GM23338 (cell line): Measurements from ENCODE around the gene DPF3. TPM values are rescaled to one million over a fixed set of nuclear protein-coding genes. Genes with fewer than 3 reads are reported as not detected.

Experiments
- ATAC-seq: fragments of 200-7000 bp; cut with Tn5 transposase; 3 replicates; pipeline ENCODE4 v1.9.1; 2020
- DNase-seq: peaks from one replicate; pipeline ENCODE4 v3.0.0-alpha.2; 2015; ENCODE audit warnings: low spot score
- H2AFZ ChIP-seq: fragments of 200-600 bp; sonication (generic); 2 replicates; pipeline ENCODE4 v1.8.0; 2016; ENCODE audit warnings: antibody characterized with exemption, mild to moderate bottlenecking, moderate library complexity
- H3F3A ChIP-seq: fragments of 200-600 bp; sonication (generic); replicated peaks from 2 replicates; pipeline ENCODE4 v1.8.0; 2017; ENCODE audit warnings: antibody characterized with exemption, mixed run types, low read depth
- H3K27ac ChIP-seq: fragments of 200-600 bp; sonication (generic); 2 replicates; pipeline ENCODE4 v1.6.1; 2016; ENCODE audit warnings: low read depth
- H3K27me3 ChIP-seq: fragments of 200-600 bp; sonication (generic); 2 replicates; pipeline ENCODE4 v1.8.0; 2016; ENCODE audit warnings: mild to moderate bottlenecking, mixed run types, moderate library complexity; ENCODE audit not compliant: insufficient read depth
- H3K36me3 ChIP-seq: fragments of 200-600 bp; sonication (generic); 2 replicates; pipeline ENCODE4 v1.8.0; 2016; ENCODE audit warnings: mild to moderate bottlenecking; ENCODE audit not compliant: insufficient read depth
- H3K4me1 ChIP-seq: fragments of 200-600 bp; sonication (generic); 2 replicates; pipeline ENCODE4 v1.8.0; 2016; ENCODE audit warnings: mild to moderate bottlenecking, moderate library complexity; ENCODE audit not compliant: insufficient read depth
- H3K4me2 ChIP-seq: fragments of 200-600 bp; sonication (generic); 2 replicates; pipeline ENCODE4 v1.7.1; 2017; ENCODE audit warnings: mixed run types
- H3K4me3 ChIP-seq: fragments of 200-600 bp; sonication (generic); 2 replicates; pipeline ENCODE4 v1.6.1; 2016; ENCODE audit warnings: mixed run types
- H3K79me2 ChIP-seq: fragments of 200-600 bp; sonication (generic); replicated peaks from 2 replicates; pipeline ENCODE4 v1.8.0; 2017; ENCODE audit warnings: mild to moderate bottlenecking; ENCODE audit not compliant: insufficient read depth
- H3K9me2 ChIP-seq: fragments of 200-600 bp; sonication (generic); 2 replicates; pipeline ENCODE4 v1.8.0; 2017; ENCODE audit not compliant: insufficient read depth
- H4K20me1 ChIP-seq: fragments of 200-600 bp; sonication (generic); replicated peaks from 2 replicates; pipeline ENCODE4 v1.8.0; 2017; ENCODE audit warnings: mild to moderate bottlenecking; ENCODE audit not compliant: insufficient read depth
- H3K27ac Mint-ChIP-seq: 2 replicates; pipeline ENCODE4 v1.8.0; 2020; ENCODE audit warnings: inconsistent platforms, mild to moderate bottlenecking, moderate library complexity, mixed read lengths
- H3K27me3 Mint-ChIP-seq: 3 replicates; pipeline ENCODE4 v1.8.0; 2022; ENCODE audit warnings: low read depth, mild to moderate bottlenecking, moderate library complexity, mixed read lengths, inconsistent platforms; ENCODE audit not compliant: insufficient read depth, poor library complexity
- H3K36me3 Mint-ChIP-seq: 3 replicates; pipeline ENCODE4 v1.8.0; 2021; ENCODE audit warnings: low read depth, mild to moderate bottlenecking, inconsistent platforms, moderate library complexity, mixed read lengths
- H3K4me1 Mint-ChIP-seq: 3 replicates; pipeline ENCODE4 v1.8.0; 2020; ENCODE audit warnings: mild to moderate bottlenecking, inconsistent platforms, mixed read lengths
- H3K4me3 Mint-ChIP-seq: 3 replicates; pipeline ENCODE4 v1.8.0; 2021; ENCODE audit warnings: moderate library complexity, mild to moderate bottlenecking, inconsistent platforms, mixed read lengths
- H3K9me3 Mint-ChIP-seq: 3 replicates; pipeline ENCODE4 v1.8.0; 2020; ENCODE audit warnings: moderate library complexity, mild to moderate bottlenecking, inconsistent platforms, mixed read lengths
- CREB1 ChIP-seq: fragments of 250-450 bp; sonication (Bioruptor Pico); IDR thresholded peaks from 2 replicates; pipeline ENCODE4 v1.5.0; 2020; ENCODE audit warnings: low read depth, mild to moderate bottlenecking, moderate library complexity
- ETS1 ChIP-seq: IDR thresholded peaks from 2 replicates; pipeline ENCODE4 v1.6.1; 2016; ENCODE audit warnings: antibody characterized with exemption
- EZH2 ChIP-seq: fragments of 200-600 bp; sonication (generic); IDR thresholded peaks from one replicate; pipeline ENCODE4 v1.8.0; 2017; ENCODE audit warnings: antibody characterized with exemption, mild to moderate bottlenecking, low read depth; ENCODE audit not compliant: unreplicated experiment
- EZH2phosphoT487 ChIP-seq: fragments of 200-600 bp; sonication (generic); IDR thresholded peaks from one replicate; pipeline ENCODE4 v1.8.1; 2018; ENCODE audit warnings: antibody characterized with exemption; ENCODE audit not compliant: unreplicated experiment
- JUNB ChIP-seq: IDR thresholded peaks from one replicate; pipeline ENCODE4 v1.6.1; 2016; ENCODE audit warnings: antibody characterized with exemption; ENCODE audit not compliant: unreplicated experiment
- NANOG ChIP-seq: IDR thresholded peaks from 2 replicates; pipeline ENCODE4 v1.6.1; 2016; ENCODE audit warnings: antibody characterized with exemption, borderline replicate concordance
- POLR2AphosphoS5 ChIP-seq: IDR thresholded peaks from 2 replicates; pipeline ENCODE4 v1.6.1; 2016; ENCODE audit warnings: antibody characterized with exemption, low read depth
- STAT1 ChIP-seq: IDR thresholded peaks from one replicate; pipeline ENCODE4 v1.6.1; 2016; ENCODE audit warnings: antibody characterized with exemption; ENCODE audit not compliant: unreplicated experiment
- ZNF114 ChIP-seq: fragments of 250-450 bp; sonication (Bioruptor Pico); IDR thresholded peaks from 2 replicates; pipeline ENCODE4 v1.5.0; 2020; ENCODE audit warnings: mild to moderate bottlenecking, moderate library complexity
- ZNF331 ChIP-seq: fragments of 250-450 bp; sonication (Bioruptor Pico); IDR thresholded peaks from 2 replicates; pipeline ENCODE4 v1.5.0; 2020; ENCODE audit warnings: low read depth, mild to moderate bottlenecking, moderate library complexity
- polyA plus RNA-seq: library from polyadenylated mRNA; unstranded; fragments of >200 nt; fragmentation: Nextera tagmentation; extraction: Ambion mirVana; gene quantifications from 2 replicates; pipeline ENCODE4 v1.2.1, GENCODE V29; 2016
- total RNA-seq: library from RNA; depleted of rRNA; stranded (reverse); fragments of >200 nt; shearing (Covaris generic); gene quantifications from 2 replicates; pipeline ENCODE4 v1.2.3, GENCODE V29; 2014
- TF ChIP-seq, protein P1 (sequence below), 2 experiments: fragments of 200-600 bp in 1 of 2; sonication (generic) in 1 of 2; conservative IDR thresholded peaks; 2 replicates each; pipeline versions ENCODE4 v1.5.1 to v1.6.1; 2016 to 2017; ENCODE audit warnings: antibody characterized with exemption in 2 of 2, low read depth in 2 of 2, mild to moderate bottlenecking in 2 of 2, moderate library complexity in 1 of 2
- TF ChIP-seq, protein P2 (sequence below): fragments of 250-450 bp; sonication (Bioruptor Pico); IDR thresholded peaks from 2 replicates; pipeline ENCODE4 v1.5.0; 2020; ENCODE audit warnings: mild to moderate bottlenecking, moderate library complexity

DPF3 gene
- total and polyA plus RNA-seq, 2 experiments from 2014 or later, result 0.18 to 1.0 TPM

GRCh38 chr14:72883961-72884360 is 9.9 kb downstream of the DPF3 start (continued):
- no peak for TF ChIP-seq ETS1
- TF ChIP-seq EZH2, result no peak
- no peak for TF ChIP-seq STAT1
- no peak for TF ChIP-seq EZH2phosphoT487
- TF ChIP-seq NANOG, result no peak
- TF ChIP-seq JUNB, result no peak
- TF ChIP-seq, protein P1, sequence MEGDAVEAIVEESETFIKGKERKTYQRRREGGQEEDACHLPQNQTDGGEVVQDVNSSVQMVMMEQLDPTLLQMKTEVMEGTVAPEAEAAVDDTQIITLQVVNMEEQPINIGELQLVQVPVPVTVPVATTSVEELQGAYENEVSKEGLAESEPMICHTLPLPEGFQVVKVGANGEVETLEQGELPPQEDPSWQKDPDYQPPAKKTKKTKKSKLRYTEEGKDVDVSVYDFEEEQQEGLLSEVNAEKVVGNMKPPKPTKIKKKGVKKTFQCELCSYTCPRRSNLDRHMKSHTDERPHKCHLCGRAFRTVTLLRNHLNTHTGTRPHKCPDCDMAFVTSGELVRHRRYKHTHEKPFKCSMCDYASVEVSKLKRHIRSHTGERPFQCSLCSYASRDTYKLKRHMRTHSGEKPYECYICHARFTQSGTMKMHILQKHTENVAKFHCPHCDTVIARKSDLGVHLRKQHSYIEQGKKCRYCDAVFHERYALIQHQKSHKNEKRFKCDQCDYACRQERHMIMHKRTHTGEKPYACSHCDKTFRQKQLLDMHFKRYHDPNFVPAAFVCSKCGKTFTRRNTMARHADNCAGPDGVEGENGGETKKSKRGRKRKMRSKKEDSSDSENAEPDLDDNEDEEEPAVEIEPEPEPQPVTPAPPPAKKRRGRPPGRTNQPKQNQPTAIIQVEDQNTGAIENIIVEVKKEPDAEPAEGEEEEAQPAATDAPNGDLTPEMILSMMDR (conservative IDR thresholded peaks at IDR 0.05; ENCODE audit: low read depth in 2 of 2), result no peak

DNA sequence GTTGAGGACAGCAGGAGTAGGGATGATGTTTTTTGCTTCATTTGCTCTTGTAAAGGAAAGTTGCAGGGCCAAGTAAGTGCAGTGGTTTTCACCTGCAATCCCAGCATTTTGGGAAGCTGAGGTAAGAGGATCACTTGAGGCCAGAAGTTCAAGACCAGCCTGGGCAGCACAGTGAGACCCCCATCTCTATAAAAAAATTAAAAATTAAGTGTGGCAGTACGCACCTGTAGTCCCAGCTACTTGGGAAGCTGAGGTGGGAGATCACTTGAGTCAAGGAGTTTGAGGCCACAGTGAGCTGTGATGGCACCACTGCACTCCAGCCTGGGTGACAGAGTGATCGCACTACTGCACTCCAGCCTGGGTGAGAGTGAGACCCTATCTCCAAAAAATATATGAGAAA is 10.8 kb downstream of the DPF3 start:
- H3K27ac Mint-ChIP-seq, result no peak overlapping the region; the same call in 1 of the 2 replicates
- no peaks in the 10 kb centered on the region for H4K20me1 ChIP-seq
- no peak for TF ChIP-seq JUNB
- TF ChIP-seq, protein P2, sequence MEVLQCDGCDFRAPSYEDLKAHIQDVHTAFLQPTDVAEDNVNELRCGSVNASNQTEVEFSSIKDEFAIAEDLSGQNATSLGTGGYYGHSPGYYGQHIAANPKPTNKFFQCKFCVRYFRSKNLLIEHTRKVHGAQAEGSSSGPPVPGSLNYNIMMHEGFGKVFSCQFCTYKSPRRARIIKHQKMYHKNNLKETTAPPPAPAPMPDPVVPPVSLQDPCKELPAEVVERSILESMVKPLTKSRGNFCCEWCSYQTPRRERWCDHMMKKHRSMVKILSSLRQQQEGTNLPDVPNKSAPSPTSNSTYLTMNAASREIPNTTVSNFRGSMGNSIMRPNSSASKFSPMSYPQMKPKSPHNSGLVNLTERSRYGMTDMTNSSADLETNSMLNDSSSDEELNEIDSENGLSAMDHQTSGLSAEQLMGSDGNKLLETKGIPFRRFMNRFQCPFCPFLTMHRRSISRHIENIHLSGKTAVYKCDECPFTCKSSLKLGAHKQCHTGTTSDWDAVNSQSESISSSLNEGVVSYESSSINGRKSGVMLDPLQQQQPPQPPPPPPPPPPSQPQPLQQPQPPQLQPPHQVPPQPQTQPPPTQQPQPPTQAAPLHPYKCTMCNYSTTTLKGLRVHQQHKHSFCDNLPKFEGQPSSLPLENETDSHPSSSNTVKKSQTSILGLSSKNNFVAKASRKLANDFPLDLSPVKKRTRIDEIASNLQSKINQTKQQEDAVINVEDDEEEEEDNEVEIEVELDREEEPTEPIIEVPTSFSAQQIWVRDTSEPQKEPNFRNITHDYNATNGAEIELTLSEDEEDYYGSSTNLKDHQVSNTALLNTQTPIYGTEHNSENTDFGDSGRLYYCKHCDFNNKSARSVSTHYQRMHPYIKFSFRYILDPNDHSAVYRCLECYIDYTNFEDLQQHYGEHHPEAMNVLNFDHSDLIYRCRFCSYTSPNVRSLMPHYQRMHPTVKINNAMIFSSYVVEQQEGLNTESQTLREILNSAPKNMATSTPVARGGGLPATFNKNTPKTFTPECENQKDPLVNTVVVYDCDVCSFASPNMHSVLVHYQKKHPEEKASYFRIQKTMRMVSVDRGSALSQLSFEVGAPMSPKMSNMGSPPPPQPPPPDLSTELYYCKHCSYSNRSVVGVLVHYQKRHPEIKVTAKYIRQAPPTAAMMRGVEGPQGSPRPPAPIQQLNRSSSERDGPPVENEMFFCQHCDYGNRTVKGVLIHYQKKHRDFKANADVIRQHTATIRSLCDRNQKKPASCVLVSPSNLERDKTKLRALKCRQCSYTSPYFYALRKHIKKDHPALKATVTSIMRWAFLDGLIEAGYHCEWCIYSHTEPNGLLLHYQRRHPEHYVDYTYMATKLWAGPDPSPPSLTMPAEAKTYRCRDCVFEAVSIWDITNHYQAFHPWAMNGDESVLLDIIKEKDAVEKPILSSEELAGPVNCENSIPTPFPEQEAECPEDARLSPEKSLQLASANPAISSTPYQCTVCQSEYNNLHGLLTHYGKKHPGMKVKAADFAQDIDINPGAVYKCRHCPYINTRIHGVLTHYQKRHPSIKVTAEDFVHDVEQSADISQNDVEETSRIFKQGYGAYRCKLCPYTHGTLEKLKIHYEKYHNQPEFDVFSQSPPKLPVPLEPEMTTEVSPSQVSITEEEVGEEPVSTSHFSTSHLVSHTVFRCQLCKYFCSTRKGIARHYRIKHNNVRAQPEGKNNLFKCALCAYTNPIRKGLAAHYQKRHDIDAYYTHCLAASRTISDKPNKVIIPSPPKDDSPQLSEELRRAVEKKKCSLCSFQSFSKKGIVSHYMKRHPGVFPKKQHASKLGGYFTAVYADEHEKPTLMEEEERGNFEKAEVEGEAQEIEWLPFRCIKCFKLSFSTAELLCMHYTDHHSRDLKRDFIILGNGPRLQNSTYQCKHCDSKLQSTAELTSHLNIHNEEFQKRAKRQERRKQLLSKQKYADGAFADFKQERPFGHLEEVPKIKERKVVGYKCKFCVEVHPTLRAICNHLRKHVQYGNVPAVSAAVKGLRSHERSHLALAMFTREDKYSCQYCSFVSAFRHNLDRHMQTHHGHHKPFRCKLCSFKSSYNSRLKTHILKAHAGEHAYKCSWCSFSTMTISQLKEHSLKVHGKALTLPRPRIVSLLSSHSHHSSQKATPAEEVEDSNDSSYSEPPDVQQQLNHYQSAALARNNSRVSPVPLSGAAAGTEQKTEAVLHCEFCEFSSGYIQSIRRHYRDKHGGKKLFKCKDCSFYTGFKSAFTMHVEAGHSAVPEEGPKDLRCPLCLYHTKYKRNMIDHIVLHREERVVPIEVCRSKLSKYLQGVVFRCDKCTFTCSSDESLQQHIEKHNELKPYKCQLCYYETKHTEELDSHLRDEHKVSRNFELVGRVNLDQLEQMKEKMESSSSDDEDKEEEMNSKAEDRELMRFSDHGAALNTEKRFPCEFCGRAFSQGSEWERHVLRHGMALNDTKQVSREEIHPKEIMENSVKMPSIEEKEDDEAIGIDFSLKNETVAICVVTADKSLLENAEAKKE (CRISPR knock-in tag), result no peak
- TF ChIP-seq STAT1, result no peak
- no peak for TF ChIP-seq EZH2phosphoT487
- TF ChIP-seq ZNF331 (CRISPR knock-in tag), result no peak
- no peak for TF ChIP-seq ZNF114
- TF ChIP-seq CREB1 (CRISPR knock-in tag), result no peak
- no peak for TF ChIP-seq NANOG
- TF ChIP-seq, protein P1 (conservative IDR thresholded peaks at IDR 0.05; ENCODE audit: low read depth in 2 of 2), result no peak
- no peak for TF ChIP-seq EZH2
- no peak for TF ChIP-seq POLR2AphosphoS5
- TF ChIP-seq ETS1, result no peak

More for the DNA sequence above, 10.8 kb downstream of the DPF3 start:
- Histone ChIP-seq H3K9me2 (0 out of 2 replicates have a peak, but pooled peaks cover 13% of the 10 kb centered on the region), H3K4me3 (no peak overlapping the region), H3K79me2 (no peaks in the 10 kb centered on the region), H3K4me2 (no peak overlapping the region), H3K4me1 (peaks cover 13% of the 10 kb centered on the region), H3K36me3 (no peaks in the 10 kb centered on the region), H3K27me3 (no peaks in the 10 kb centered on the region), H2AFZ (no peak overlapping the region; the same call in 1 of the 2 replicates), H3F3A (no peaks in the 10 kb centered on the region), H3K27ac (no peak overlapping the region)
- DNase-seq (no peak), ATAC-seq (no peak)
- Mint-ChIP-seq H3K27me3 (peaks cover 5% of the 10 kb centered on the region), H3K4me1 (peaks cover 22% of the 10 kb centered on the region), H3K4me3 (no peak overlapping the region), H3K9me3 (peaks cover 15% of the 10 kb centered on the region; the same call in 2 of the 3 replicates), H3K36me3 (peaks cover 4% of the 10 kb centered on the region; the same call in 2 of the 3 replicates)
